ENCODE measurements around the gene PKD2.

DNA sequence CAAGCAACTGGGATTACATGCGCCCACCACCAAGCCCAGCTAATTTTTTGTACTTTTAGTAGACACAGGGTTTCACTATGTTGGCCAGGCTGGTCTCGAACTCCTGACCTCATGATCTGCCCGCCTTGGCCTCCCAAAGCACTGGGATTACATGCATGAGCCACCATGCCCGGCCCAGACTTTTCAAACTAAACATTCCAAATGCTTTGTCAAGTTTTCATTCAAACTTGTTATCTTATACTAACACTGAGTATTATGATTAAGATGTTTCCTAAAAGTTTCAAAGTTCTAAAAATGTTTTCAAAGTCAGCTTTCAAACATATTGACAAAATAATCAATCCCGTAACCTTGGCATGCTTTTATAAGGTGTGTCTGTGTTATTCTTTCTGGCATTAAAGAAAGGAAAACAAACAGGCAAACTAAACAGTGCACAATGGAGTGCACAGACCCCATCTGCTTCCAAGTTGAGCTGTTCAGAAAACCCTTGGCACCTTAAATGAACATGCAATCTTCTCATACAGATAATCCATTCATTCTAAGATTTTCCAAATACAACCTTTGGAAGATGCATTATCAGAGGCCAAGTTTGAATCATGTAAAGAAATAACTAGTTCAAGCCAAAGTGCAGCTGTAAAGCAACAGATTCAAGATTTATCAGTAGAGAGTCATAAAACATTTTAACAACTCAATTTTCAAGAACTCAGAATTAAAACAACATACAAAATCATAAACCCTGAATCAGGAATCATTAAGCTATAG, 101.9 kb downstream of the PKD2 start:
- TF ChIP-seq FOXP2 (optimal IDR thresholded peaks at IDR 0.05; ENCODE audit: borderline replicate concordance, extremely low read depth, extremely low read length, insufficient read depth) = no peak
- TF ChIP-seq POLR2AphosphoS5 (IDR thresholded peaks at IDR 0.05; ENCODE audit: low read depth, low read length) = no peak
- TF ChIP-seq, protein P1, sequence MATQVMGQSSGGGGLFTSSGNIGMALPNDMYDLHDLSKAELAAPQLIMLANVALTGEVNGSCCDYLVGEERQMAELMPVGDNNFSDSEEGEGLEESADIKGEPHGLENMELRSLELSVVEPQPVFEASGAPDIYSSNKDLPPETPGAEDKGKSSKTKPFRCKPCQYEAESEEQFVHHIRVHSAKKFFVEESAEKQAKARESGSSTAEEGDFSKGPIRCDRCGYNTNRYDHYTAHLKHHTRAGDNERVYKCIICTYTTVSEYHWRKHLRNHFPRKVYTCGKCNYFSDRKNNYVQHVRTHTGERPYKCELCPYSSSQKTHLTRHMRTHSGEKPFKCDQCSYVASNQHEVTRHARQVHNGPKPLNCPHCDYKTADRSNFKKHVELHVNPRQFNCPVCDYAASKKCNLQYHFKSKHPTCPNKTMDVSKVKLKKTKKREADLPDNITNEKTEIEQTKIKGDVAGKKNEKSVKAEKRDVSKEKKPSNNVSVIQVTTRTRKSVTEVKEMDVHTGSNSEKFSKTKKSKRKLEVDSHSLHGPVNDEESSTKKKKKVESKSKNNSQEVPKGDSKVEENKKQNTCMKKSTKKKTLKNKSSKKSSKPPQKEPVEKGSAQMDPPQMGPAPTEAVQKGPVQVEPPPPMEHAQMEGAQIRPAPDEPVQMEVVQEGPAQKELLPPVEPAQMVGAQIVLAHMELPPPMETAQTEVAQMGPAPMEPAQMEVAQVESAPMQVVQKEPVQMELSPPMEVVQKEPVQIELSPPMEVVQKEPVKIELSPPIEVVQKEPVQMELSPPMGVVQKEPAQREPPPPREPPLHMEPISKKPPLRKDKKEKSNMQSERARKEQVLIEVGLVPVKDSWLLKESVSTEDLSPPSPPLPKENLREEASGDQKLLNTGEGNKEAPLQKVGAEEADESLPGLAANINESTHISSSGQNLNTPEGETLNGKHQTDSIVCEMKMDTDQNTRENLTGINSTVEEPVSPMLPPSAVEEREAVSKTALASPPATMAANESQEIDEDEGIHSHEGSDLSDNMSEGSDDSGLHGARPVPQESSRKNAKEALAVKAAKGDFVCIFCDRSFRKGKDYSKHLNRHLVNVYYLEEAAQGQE (IDR thresholded peaks at IDR 0.05; ENCODE audit: insufficient read depth in 1 of 2, low read depth in 2 of 2, low read length in 2 of 2) = no peak
